DND-41 (cell line): Measurements from ENCODE around the gene LINS1.

ENCODE experiments used
- ATAC-seq: fragments of 200-7000 bp; cut with Tn5 transposase; 3 replicates; pipeline ENCODE4 v1.9.1; 2021; ENCODE audit warnings: low read depth; ENCODE audit not compliant: insufficient read depth
- DNase-seq: peaks from one replicate; pipeline ENCODE4 v3.0.0-alpha.2; 2020
- H2AFZ ChIP-seq: 2 replicates; pipeline ENCODE4 v1.6.0; 2012; ENCODE audit warnings: low read depth, low read length
- H3K27ac ChIP-seq: 2 replicates; pipeline ENCODE4 v1.5.1; 2012; ENCODE audit warnings: low read length, inconsistent platforms
- H3K27me3 ChIP-seq: fragments of 200-600 bp; sonication (generic); 2 replicates; pipeline ENCODE4 v1.6.0; 2012; ENCODE audit warnings: low read length, mild to moderate bottlenecking, inconsistent platforms; ENCODE audit not compliant: insufficient read depth, poor library complexity
- H3K36me3 ChIP-seq: 2 replicates; pipeline ENCODE4 v1.5.1; 2012; ENCODE audit warnings: low read length, inconsistent platforms; ENCODE audit not compliant: insufficient read depth
- H3K4me1 ChIP-seq: 2 replicates; pipeline ENCODE4 v1.5.1; 2012; ENCODE audit warnings: mild to moderate bottlenecking, low read length; ENCODE audit not compliant: insufficient read depth
- H3K4me2 ChIP-seq: 2 replicates; pipeline ENCODE4 v1.6.0; 2012; ENCODE audit warnings: mild to moderate bottlenecking, moderate library complexity, low read length, inconsistent platforms; ENCODE audit not compliant: insufficient read depth
- H3K4me3 ChIP-seq, 2 experiments: fragments of 200-600 bp in 1 of 2; shearing (Covaris generic) in 1 of 2; 2 replicates each; pipeline ENCODE4 v1.5.1; 2012 to 2016; ENCODE audit warnings: inconsistent platforms in 2 of 2, low read length in 2 of 2, mild to moderate bottlenecking in 2 of 2, low read depth in 1 of 2, moderate library complexity in 1 of 2
- H3K79me2 ChIP-seq: 2 replicates; pipeline ENCODE4 v1.6.0; 2012; ENCODE audit warnings: low read length, inconsistent platforms; ENCODE audit not compliant: insufficient read depth
- H3K9ac ChIP-seq: 2 replicates; pipeline ENCODE4 v1.6.0; 2012; ENCODE audit warnings: low read depth, mild to moderate bottlenecking, inconsistent platforms, low read length, moderate library complexity
- H3K9me3 ChIP-seq: 2 replicates; pipeline ENCODE4 v1.5.1; 2012; ENCODE audit warnings: low read length, moderate library complexity, mild to moderate bottlenecking, inconsistent platforms; ENCODE audit not compliant: insufficient read depth, severe bottlenecking
- H4K20me1 ChIP-seq: 2 replicates; pipeline ENCODE4 v1.6.0; 2012; ENCODE audit warnings: low read length; ENCODE audit not compliant: insufficient read depth
- EZH2 ChIP-seq: IDR thresholded peaks from 3 replicates; pipeline ENCODE4 v1.6.1; 2012; ENCODE audit warnings: borderline replicate concordance, low read depth, mild to moderate bottlenecking, moderate library complexity, low read length, inconsistent platforms; ENCODE audit not compliant: severe bottlenecking
- TF ChIP-seq, protein P1 (sequence below): IDR thresholded peaks from 2 replicates; pipeline ENCODE4 v1.5.1; 2012; ENCODE audit warnings: borderline replicate concordance, low read length, moderate library complexity, mild to moderate bottlenecking; ENCODE audit not compliant: poor library complexity, severe bottlenecking; ENCODE audit errors: extremely low read depth

The LINS1 gene

DNA sequence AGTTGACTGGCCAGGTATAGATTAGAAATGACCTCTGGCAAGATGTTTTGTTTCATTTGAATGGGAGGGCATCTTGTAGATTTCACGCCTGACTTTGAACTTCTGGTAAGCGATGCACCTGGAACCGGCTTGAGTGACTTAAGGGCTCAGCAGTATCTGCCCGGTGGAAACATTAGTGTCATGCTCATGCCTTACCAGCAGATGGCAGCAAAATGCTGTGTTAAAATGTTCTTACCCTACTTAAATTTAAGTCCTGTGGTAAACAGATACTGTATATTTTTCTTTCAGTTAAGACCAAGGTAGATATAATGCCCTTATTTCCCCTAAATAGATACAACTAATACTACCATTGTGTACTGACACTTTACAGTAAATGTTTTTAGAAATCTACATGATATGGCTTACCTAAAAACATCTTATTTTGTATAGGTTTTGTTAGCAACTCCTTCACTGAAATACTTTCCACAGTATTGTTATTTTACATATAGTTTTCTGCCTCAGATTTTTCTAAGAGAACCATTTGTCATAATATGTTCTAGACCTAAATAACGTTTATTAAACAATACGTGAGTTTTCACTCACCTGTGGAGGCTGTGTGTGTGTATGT, 25.9 kb upstream of the LINS1 start:
- ATAC-seq, result peak; percentile 85
- TF ChIP-seq EZH2, result no peak
- TF ChIP-seq, protein P1, sequence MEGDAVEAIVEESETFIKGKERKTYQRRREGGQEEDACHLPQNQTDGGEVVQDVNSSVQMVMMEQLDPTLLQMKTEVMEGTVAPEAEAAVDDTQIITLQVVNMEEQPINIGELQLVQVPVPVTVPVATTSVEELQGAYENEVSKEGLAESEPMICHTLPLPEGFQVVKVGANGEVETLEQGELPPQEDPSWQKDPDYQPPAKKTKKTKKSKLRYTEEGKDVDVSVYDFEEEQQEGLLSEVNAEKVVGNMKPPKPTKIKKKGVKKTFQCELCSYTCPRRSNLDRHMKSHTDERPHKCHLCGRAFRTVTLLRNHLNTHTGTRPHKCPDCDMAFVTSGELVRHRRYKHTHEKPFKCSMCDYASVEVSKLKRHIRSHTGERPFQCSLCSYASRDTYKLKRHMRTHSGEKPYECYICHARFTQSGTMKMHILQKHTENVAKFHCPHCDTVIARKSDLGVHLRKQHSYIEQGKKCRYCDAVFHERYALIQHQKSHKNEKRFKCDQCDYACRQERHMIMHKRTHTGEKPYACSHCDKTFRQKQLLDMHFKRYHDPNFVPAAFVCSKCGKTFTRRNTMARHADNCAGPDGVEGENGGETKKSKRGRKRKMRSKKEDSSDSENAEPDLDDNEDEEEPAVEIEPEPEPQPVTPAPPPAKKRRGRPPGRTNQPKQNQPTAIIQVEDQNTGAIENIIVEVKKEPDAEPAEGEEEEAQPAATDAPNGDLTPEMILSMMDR, result peak; percentile 87
- Histone ChIP-seq H3K9ac (no peak overlapping the region), H4K20me1 (no peaks in the 10 kb centered on the region), H3K79me2 (no peaks in the 10 kb centered on the region), H3K9me3 (no peaks in the 10 kb centered on the region), H3K27ac (no peak overlapping the region), H2AFZ (no peak overlapping the region), H3K36me3 (peaks cover 36% of the 10 kb centered on the region), H3K4me2 (no peak overlapping the region), H3K4me1 (no peaks in the 10 kb centered on the region), H3K27me3 (no peaks in the 10 kb centered on the region), H3K4me3 (no peak overlapping the region)
- peak; percentile 63 for DNase-seq

DNA sequence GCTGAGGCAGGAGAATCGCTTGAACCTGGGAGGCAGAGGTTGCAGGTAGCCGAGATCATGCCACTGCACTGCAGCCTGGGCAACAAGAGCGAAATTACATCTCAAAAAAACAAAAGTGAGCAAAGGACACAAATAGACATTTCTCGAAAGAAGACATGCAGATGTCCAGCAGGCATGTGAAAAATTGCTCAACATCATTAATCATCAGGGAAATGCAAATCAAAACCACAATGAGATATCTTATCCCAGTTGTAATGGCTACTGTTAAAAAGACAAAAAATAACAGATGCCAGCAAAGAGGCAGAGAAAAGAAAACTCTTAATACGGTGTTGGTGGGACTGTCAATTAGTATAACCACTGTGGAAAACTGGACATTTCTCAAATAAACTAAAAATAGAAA, 21.3 kb upstream of the LINS1 start:
- Histone ChIP-seq H3K27ac (no peak overlapping the region), H3K27me3 (no peaks in the 10 kb centered on the region), H2AFZ (no peak overlapping the region), H4K20me1 (no peaks in the 10 kb centered on the region), H3K79me2 (no peaks in the 10 kb centered on the region), H3K4me1 (no peaks in the 10 kb centered on the region), H3K36me3 (peaks cover 9% of the 10 kb centered on the region), H3K9ac (no peak overlapping the region), H3K4me3 (no peak overlapping the region), H3K9me3 (no peaks in the 10 kb centered on the region), H3K4me2 (no peak overlapping the region)
- DNase-seq (no peak), ATAC-seq (no peak)
- TF ChIP-seq, protein P1, result no peak
- TF ChIP-seq EZH2, result no peak

DNA sequence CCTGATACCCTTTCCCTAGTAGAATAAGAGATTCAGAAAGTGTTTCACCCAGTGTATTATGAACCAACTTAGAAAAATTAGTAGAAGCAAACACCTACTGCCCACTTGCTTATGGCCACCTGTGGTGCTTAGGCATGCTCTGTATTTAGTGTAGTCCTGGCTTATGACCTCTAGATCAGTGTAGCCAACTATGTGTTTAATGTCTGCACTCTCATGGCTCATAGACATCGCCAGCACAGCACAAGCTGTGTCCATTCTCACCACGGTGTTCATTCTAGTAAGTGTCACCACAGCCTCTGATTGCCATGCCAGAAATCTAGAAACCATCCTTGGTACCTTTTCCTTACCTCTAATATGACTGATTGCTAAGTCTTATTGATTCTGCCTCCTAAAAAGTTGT, 14.7 kb upstream of the LINS1 start:
- peaks cover 42% of the 10 kb centered on the region for H3K36me3 ChIP-seq
- ATAC-seq (no peak), DNase-seq (no peak)
- H3K4me3 ChIP-seq, result no peak overlapping the region
- H3K79me2 ChIP-seq, result no peaks in the 10 kb centered on the region
- no peak overlapping the region for H3K9ac ChIP-seq
- H3K27me3 ChIP-seq, result no peaks in the 10 kb centered on the region
- no peaks in the 10 kb centered on the region for H4K20me1 ChIP-seq
- H3K9me3 ChIP-seq, result no peaks in the 10 kb centered on the region
- no peak overlapping the region for H2AFZ ChIP-seq
- no peaks in the 10 kb centered on the region for H3K4me1 ChIP-seq
- no peak overlapping the region for H3K4me2 ChIP-seq
- H3K27ac ChIP-seq, result no peak overlapping the region
- TF ChIP-seq, protein P1, result no peak
- TF ChIP-seq EZH2, result no peak

DNA sequence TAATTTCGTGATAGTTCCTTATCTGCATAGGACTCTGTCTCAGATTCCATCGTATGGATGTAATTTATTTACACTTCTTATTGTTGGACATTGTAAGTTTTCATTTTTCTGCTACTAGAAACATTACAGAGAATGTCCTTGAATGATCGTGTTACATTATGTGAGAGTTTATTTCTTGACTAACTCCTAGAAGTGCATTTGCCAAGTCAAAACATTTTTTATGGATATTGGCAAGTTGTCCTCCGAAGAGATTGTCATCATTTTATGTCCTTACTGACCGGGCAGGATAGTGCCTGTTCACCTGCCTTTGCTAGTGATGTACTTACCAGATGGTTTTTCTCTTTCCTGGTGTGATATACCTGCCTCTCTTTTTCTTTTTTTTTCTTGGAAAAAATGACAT, 13.8 kb upstream of the LINS1 start:
- H4K20me1 ChIP-seq, result no peaks in the 10 kb centered on the region
- H3K9me3 ChIP-seq, result no peaks in the 10 kb centered on the region
- ATAC-seq (no peak), DNase-seq (no peak)
- no peaks in the 10 kb centered on the region for H3K79me2 ChIP-seq
- no peak for TF ChIP-seq EZH2
- TF ChIP-seq, protein P1, result no peak
- no peak overlapping the region for H3K27ac ChIP-seq
- H3K27me3 ChIP-seq, result no peaks in the 10 kb centered on the region
- no peak overlapping the region for H2AFZ ChIP-seq
- peaks cover 47% of the 10 kb centered on the region for H3K36me3 ChIP-seq
- H3K9ac ChIP-seq, result no peak overlapping the region
- H3K4me2 ChIP-seq, result no peak overlapping the region
- no peaks in the 10 kb centered on the region for H3K4me1 ChIP-seq
- H3K4me3 ChIP-seq, result no peak overlapping the region
